ENCODE data around the gene LCN12.

DNA sequence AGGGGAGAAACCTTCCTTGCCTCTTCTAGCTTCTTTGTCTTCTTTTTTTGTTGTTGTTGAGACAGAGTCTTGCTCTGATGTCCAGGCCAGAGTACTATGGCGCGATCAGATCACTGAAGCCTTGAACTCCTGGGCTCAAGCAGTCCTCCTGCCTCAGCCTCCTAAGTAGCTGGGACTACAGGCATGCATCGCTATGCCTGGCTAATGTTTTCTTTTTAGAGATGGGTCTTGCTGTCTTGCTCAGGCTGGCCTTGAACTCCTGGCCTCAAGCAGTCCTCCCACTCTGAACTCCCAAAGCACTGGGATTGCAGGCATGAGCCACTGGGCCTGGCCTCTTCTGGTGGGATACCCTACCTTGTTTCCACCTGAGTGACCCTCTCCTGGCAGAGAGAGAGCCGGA lies 36.8 kb downstream of the LCN12 start:
- TF ChIP-seq POLR2A (IDR thresholded peaks at IDR 0.05; ENCODE audit: low read depth, low read length) = no peak
- no peak for TF ChIP-seq POLR2AphosphoS5 (IDR thresholded peaks at IDR 0.05; ENCODE audit: low read depth, low read length)

All from GM12891 (cell line).